Body of pancreas (tissue), 4 donors: ENCODE data around the gene BABAM2.

ENCODE experiments used
- CTCF ChIP-seq, 7 experiments: fragments of 450-650 bp in 4 of 7; fragments of 200-600 bp in 3 of 7; sonication (generic) in 3 of 7; IDR thresholded peaks; one replicate each; pipeline ENCODE4 v1.5.1; 2016 to 2019; ENCODE audit warnings: antibody characterized with exemption in 7 of 7
- POLR2A ChIP-seq, 3 donors: fragments of 450-650 bp; IDR thresholded peaks; one replicate each; pipeline ENCODE4 v1.6.1; 2016; ENCODE audit warnings: antibody characterized with exemption in 3 of 3, mild to moderate bottlenecking in 2 of 3

- TF ChIP-seq CTCF (IDR thresholded peaks at IDR 0.05): no peak
- no peak for TF ChIP-seq POLR2A (IDR thresholded peaks at IDR 0.05)
Observed at GRCh38 chr2:28224648-28225472, 334.3 kb downstream of the BABAM2 start.
